ENCODE data around the gene KRTAP4-1. TPM values are rescaled to one million over a fixed set of nuclear protein-coding genes. Genes with fewer than 3 reads are reported as not detected.

Gene KRTAP4-1
- total and polyA plus RNA-seq, 2 of the 13 experiments (the other 11 are each of a cell fraction or from before 2014, with no cell fraction given): not detected

DNA sequence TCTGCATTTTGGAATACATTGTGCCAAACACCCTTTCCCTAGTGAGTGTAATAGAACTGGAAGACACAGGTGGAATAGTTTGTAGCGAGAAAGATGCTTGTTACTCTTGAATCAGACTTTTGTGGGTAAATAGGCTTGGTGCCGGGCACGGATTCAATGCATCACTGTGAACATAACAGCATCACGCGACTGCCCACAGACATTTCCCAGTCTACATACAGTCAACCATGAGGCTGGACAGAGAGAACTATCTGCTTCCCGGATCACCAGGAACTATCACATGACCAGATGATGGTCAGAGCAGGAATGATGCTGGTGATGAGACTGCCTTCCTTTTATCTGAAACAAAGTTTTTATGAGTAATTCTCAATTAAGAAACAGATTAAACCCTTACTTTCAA, 41.3 kb upstream of the KRTAP4-1 start:
- no peak for ATAC-seq
- Histone ChIP-seq H3K4me3 (replicated peaks in 1 of 3; ENCODE audit: insufficient read depth in 1 of 3, low read depth in 2 of 3, low read length in 3 of 3) (no peak overlapping the region), H2AFZ (ENCODE audit: low read length) (no peak overlapping the region), H3K79me2 (ENCODE audit: insufficient read depth, low read length) (no peaks in the 10 kb centered on the region), H3K27ac (ENCODE audit: extremely low read length, insufficient read depth, low read length) (no peak overlapping the region), H3K27me3 (ENCODE audit: control insufficient read depth in 1 of 2, insufficient read depth in 2 of 2, low read length in 2 of 2) (no peaks in the 10 kb centered on the region; a peak in 3 of 5 replicates), H3K9ac (ENCODE audit: insufficient read depth, low read depth, low read length) (no peak overlapping the region), H3K4me1 (ENCODE audit: insufficient read depth, low read length) (no peaks in the 10 kb centered on the region), H3K9me3 (ENCODE audit: low read length) (no peaks in the 10 kb centered on the region), H3K4me2 (ENCODE audit: low read depth, low read length) (no peak overlapping the region), H4K20me1 (ENCODE audit: insufficient read depth, low read length) (no peaks in the 10 kb centered on the region), H3K36me3 (replicated peaks in 1 of 2; ENCODE audit: control insufficient read depth in 1 of 2, insufficient read depth in 2 of 2, low read length in 2 of 2) (no peaks in the 10 kb centered on the region)
- FAIRE-seq: no peak
- ChIA-PET CTCF (ENCODE audit: low intra/inter-chr PET ratio, low total read pairs) (no interaction called here), POLR2A (no interaction called here)
- WGBS (ENCODE audit: low lambda C conversion rate): 33% methylated on average over 6 of the region's 6 CpGs
- no peak for DNase-seq (ENCODE audit: low spot score)
- TF ChIP-seq CBX5 (CRISPR knock-in tag; IDR thresholded peaks at IDR 0.05; ENCODE audit: borderline replicate concordance) (no peak), ZNF124 (CRISPR knock-in tag; IDR thresholded peaks at IDR 0.05) (no peak), ZNF160 (CRISPR knock-in tag; IDR thresholded peaks at IDR 0.05) (no peak)
- no TSS peak for BruUV-seq (replicated peaks)
- in situ Hi-C loops (cut with HindIII; ENCODE audit: extremely low pct_ligation_motif_present, low pct_unique_long_range_greater_than_20kb) (no loop called here), intact Hi-C loops (cut with micrococcal nuclease; ENCODE audit: unreplicated experiment) (no loop called here)

DNA sequence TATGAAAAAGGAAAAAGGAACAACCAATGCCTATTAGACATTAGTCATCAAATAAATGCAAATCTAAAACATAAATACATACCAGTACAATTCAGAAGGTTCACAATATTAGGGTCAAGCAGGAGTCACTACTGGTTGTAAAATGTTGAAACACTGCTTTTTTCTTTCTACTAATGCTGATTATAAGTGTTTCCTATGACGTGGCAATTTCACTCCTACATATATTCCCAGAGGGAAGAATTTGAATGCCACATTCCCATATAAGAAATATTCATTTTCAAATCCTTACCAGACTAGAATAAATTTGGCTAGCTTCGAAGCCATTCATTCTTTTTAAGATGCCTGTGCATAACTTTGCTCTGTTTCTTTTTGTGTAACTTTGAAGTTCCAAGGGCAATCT, 39.1 kb upstream of the KRTAP4-1 start:
- H3K27ac ChIP-seq (ENCODE audit: extremely low read length, insufficient read depth, low read length): no peak overlapping the region
- no peaks in the 10 kb centered on the region for H3K4me1 ChIP-seq (ENCODE audit: insufficient read depth, low read length)
- intact Hi-C loops (cut with micrococcal nuclease; ENCODE audit: unreplicated experiment) (no loop called here), in situ Hi-C loops (cut with HindIII; ENCODE audit: extremely low pct_ligation_motif_present, low pct_unique_long_range_greater_than_20kb) (no loop called here)
- H2AFZ ChIP-seq (ENCODE audit: low read length): no peak overlapping the region
- DNase-seq (ENCODE audit: low spot score) (no peak), ATAC-seq (no peak), FAIRE-seq (no peak)
- no peaks in the 10 kb centered on the region for H3K79me2 ChIP-seq (ENCODE audit: insufficient read depth, low read length)
- no peaks in the 10 kb centered on the region for H3K9me3 ChIP-seq (ENCODE audit: low read length)
- CTCF ChIA-PET (ENCODE audit: low intra/inter-chr PET ratio, low total read pairs): no interaction called here
- no peak overlapping the region for H3K4me2 ChIP-seq (ENCODE audit: low read depth, low read length)
- TF ChIP-seq MAFF (IDR thresholded peaks at IDR 0.05; ENCODE audit: low read depth, low read length) (peak; percentile 24; the same call in 1 of the 2 replicates), MAFK (conservative IDR thresholded peaks at IDR 0.05 in 1 of 2, IDR thresholded peaks at IDR 0.05 in 1 of 2; ENCODE audit: low read length in 2 of 2) (0 out of 4 replicates have a peak, but pooled peaks of 1 of the 2 experiments have one; percentile 1), ARNT (IDR thresholded peaks at IDR 0.05) (no peak), NFYC (CRISPR knock-in tag; IDR thresholded peaks at IDR 0.05) (no peak), CREB1 (IDR thresholded peaks at IDR 0.05) (peak; percentile 65; the same call in 1 of the 2 replicates), CREB1 (CRISPR knock-in tag; IDR thresholded peaks at IDR 0.05) (no peak)
- TF ChIP-seq, protein P1, sequence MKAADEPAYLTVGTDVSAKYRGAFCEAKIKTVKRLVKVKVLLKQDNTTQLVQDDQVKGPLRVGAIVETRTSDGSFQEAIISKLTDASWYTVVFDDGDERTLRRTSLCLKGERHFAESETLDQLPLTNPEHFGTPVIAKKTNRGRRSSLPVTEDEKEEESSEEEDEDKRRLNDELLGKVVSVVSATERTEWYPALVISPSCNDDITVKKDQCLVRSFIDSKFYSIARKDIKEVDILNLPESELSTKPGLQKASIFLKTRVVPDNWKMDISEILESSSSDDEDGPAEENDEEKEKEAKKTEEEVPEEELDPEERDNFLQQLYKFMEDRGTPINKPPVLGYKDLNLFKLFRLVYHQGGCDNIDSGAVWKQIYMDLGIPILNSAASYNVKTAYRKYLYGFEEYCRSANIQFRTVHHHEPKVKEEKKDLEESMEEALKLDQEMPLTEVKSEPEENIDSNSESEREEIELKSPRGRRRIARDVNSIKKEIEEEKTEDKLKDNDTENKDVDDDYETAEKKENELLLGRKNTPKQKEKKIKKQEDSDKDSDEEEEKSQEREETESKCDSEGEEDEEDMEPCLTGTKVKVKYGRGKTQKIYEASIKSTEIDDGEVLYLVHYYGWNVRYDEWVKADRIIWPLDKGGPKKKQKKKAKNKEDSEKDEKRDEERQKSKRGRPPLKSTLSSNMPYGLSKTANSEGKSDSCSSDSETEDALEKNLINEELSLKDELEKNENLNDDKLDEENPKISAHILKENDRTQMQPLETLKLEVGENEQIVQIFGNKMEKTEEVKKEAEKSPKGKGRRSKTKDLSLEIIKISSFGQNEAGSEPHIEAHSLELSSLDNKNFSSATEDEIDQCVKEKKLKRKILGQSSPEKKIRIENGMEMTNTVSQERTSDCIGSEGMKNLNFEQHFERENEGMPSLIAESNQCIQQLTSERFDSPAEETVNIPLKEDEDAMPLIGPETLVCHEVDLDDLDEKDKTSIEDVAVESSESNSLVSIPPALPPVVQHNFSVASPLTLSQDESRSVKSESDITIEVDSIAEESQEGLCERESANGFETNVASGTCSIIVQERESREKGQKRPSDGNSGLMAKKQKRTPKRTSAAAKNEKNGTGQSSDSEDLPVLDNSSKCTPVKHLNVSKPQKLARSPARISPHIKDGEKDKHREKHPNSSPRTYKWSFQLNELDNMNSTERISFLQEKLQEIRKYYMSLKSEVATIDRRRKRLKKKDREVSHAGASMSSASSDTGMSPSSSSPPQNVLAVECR (CRISPR knock-in tag; IDR thresholded peaks at IDR 0.05; ENCODE audit: borderline replicate concordance): no peak
- POLR2A ChIA-PET: no interaction called here
- no peak overlapping the region for H3K4me3 ChIP-seq (replicated peaks in 1 of 3; ENCODE audit: insufficient read depth in 1 of 3, low read depth in 2 of 3, low read length in 3 of 3)
- H4K20me1 ChIP-seq (ENCODE audit: insufficient read depth, low read length): no peaks in the 10 kb centered on the region
- no TSS peak for BruUV-seq (replicated peaks)
- H3K9ac ChIP-seq (ENCODE audit: insufficient read depth, low read depth, low read length): no peak overlapping the region
- WGBS (ENCODE audit: low lambda C conversion rate): 1% methylated on average over 2 of the region's 2 CpGs
- no peaks in the 10 kb centered on the region; a peak in 3 of 5 replicates for H3K27me3 ChIP-seq (ENCODE audit: control insufficient read depth in 1 of 2, insufficient read depth in 2 of 2, low read length in 2 of 2)
- H3K36me3 ChIP-seq (replicated peaks in 1 of 2; ENCODE audit: control insufficient read depth in 1 of 2, insufficient read depth in 2 of 2, low read length in 2 of 2): no peaks in the 10 kb centered on the region

All from HepG2 (cell line).